Measurements from ENCODE around the gene MPST.

Gene MPST

GRCh38 chr22:37000676-37001534 is 18.6 kb upstream of the MPST start:
- no peak for DNase-seq (ENCODE audit: low read depth)

DNA sequence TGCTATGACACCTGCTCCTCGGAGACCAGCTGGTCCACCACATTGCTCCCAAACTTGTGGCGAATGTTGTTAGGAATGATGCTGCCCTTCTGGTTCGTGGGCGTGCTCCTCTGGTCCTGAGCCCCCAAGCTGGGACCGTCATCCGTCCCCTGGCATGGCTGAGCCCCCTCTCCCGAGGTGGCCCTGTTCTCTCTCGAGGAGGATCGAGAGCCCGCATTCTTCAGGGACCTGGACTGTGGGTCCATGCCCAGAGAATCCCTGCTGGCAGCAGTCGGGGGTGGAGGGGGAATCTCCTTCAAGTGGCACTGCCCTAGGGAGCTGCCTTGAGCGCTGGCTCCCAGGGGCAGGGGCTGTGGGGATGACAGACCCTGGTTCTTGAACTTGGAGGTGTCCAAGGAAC is 17.7 kb upstream of the MPST start:
- no peak for DNase-seq (ENCODE audit: low read depth)

- DNase-seq (ENCODE audit: low read depth), result no peak
Measured at GRCh38 chr22:37002633-37003032, 16.9 kb upstream of the MPST start.

DNA sequence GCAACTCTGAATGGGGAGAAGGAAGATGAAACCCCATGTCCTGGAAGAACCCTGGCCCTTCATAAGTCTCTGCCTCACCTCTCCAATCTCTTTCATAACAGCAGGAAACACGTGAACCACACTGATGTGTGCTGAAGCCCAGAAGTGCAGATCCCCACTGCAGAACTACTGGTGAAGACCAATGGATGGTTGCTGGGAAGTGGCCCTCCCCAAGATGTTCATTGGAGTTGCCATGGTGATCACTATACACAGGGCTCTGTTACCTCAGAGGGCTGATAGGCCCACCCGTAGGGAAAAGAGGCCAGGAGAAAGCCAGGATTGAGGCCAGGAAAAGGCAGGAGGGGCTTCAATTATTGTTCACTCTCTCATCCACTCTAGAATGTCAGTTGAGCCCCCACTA is 11.9 kb upstream of the MPST start:
- no peak for DNase-seq (ENCODE audit: low read depth)

- DNase-seq (ENCODE audit: low read depth), result no peak
Measured at GRCh38 chr22:37008365-37008764, 11.2 kb upstream of the MPST start.

DNA sequence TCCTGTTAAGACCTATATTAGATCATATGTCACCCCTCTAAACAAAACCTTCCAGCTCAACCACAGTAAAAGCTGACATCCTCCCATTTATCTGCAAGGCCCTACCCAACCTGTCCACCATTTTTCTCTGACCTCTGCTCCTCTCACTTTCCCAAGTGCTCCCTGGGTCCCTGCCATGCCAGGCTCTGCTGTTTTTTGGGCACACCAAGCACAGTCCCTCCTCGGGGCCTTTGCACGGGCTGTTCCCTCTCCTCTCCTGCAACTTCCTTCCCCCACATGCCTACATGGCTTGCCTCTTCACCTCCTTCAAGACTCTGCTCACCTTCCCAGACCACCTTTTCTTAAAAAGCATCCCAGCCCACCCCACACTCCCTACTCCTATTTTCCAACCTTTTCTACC is 10.1 kb upstream of the MPST start:
- DNase-seq (ENCODE audit: low read depth), result no peak

DNA sequence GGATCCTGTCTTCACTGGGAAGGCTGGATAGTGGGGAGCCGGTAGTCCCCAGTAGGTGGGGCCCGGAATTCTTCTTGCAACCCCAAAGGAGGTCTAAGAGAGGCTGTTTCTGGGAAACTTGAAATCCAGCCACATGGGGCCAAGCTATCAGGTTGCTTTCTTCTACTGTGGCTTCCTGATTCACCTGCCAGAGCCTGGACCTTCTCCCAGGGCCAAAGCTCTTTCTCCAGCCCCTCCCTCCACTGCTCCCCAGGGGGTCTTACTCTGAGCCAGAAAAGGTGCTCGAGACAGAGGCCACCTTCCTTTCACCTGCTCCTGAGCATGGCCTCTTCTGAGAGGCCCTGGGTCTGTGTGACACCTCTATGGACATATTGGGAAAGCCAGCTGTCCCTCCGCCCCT is 9.4 kb upstream of the MPST start:
- DNase-seq (ENCODE audit: low read depth), result no peak

- no peak for DNase-seq (ENCODE audit: low read depth)
Measured at GRCh38 chr22:37010976-37011375, 8.6 kb upstream of the MPST start.

GRCh38 chr22:37011472-37011871 is 8.1 kb upstream of the MPST start:
- DNase-seq (ENCODE audit: low read depth), result no peak

- DNase-seq (ENCODE audit: low read depth), result no peak
Measured at GRCh38 chr22:37012262-37012904, 7.2 kb upstream of the MPST start.

GRCh38 chr22:37012956-37013355 is 6.6 kb upstream of the MPST start:
- no peak for DNase-seq (ENCODE audit: low read depth)

DNA sequence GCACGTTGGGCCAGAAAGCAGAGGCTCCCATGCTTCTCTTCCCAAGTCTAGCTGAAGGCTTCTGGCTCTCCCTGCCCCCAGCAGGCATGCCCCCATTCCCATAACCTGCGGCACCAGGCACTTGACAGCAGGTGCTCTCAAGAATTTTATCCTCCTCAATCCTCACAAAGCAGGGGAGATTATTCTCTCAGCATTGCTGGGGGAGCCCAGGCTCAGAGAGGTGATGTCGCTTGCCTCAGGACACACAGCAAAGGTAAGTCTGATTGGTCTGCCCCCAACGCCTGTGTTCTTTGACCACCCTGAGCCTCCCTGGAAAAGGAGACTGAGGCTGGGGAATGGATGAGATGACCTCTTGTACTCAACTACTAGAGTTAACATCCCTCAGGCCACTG is 5.1 kb upstream of the MPST start:
- no peak for DNase-seq (ENCODE audit: low read depth)

- DNase-seq (ENCODE audit: low read depth), result no peak
Measured at GRCh38 chr22:37014835-37015586, 4.5 kb upstream of the MPST start.

- DNase-seq (ENCODE audit: low read depth), result no peak
Measured at GRCh38 chr22:37015587-37015878, 4.0 kb upstream of the MPST start.

GRCh38 chr22:37016134-37016910 is 3.2 kb upstream of the MPST start:
- no peak for DNase-seq (ENCODE audit: low read depth)

GRCh38 chr22:37017356-37017755 is 2.2 kb upstream of the MPST start:
- no peak for DNase-seq (ENCODE audit: low read depth)

- DNase-seq (ENCODE audit: low read depth), result no peak
Measured at GRCh38 chr22:37018086-37018814, 1.3 kb upstream of the MPST start.

DNA sequence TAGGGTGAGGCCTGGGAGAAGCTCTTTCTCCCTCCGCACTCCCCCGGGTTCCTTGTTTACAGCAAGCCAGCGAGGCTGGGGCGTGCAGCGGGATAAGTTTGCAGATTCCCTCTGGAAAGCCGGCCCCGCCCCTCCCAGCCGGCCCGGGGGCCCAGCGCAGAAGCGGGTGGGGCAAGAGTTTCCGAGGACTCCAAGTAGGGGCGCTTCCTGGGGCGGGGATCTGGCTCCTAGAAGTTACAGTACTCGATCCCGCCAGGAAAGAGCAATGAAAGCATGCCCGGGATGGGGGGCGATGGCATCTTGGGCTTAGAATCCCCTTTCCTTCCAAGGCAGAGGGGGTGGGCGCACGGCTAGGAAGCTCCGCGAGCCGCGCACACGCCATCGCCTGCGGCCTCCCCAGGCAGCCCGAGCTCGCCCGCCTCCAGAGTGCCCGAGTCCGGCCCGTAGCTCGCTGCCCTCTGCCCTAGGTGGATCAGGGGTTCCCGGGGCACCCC is 680 bp upstream of the MPST start:
- DNase-seq (ENCODE audit: low read depth), result no peak

- no peak for DNase-seq (ENCODE audit: low read depth)
Measured at GRCh38 chr22:37020192-37020479, 594 bp downstream of the MPST start.

DNA sequence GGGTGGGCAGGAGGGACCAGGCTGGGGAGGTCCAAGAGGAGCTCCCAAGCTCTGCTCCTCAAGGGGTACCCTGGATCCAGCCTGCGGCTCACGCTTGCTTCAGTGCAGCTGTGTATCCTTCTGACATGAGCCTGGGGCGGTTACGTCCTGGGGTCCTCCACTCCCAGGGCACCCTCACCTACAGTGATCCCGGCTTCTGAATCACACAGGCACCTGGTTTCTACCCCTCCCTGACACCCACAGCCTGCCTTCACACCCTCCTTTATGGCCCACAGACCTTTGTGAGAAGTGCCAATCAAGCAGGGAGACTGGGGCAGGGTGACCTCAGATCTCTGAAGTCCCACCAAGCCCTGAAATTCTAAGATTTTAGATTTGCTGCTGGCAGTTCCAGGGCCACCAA is 1.5 kb downstream of the MPST start:
- no peak for DNase-seq (ENCODE audit: low read depth)

DNA sequence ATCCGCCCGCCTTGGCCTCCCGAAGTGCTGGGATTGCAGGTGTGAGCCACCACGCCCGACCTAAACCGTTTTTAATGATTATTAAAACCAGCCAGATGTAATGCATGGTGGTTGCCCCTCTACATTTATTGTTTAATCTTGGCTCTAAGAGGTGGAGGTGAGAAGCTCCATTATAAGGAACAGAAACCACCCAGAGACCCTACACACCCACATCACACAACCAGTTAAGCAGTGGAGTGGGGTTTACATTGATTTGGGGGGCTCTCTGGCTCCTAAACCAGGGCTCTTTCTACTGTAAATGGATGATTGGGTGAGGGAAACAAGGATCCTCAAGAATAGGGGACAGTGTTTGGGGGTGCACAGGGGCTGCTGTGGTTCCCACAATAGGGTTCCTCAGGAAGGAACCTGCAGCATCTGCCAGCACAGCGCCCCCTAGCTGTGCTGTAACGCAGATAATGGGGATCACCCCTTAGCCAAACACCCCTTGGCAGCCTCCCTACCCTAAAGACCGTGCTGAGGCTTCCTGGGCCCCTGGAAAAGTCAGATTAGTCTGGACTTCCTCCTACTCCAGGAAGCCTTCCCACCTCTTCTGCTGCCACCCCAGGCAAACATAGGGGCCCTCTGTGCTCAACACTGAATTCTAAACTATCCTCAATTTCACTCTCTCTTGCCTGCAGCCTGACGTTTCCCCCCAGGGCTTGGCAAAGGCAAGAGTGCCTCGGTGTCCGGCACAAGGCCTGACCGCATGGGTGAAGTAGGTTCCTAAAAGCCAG is 2.4 kb downstream of the MPST start:
- no peak for DNase-seq (ENCODE audit: low read depth)
